ENCODE results near the gene PRRG3.

The PRRG3 gene

GRCh38 chrX:151708821-151709220, 13.6 kb downstream of the PRRG3 start:
- no peak for DNase-seq (ENCODE audit: low read depth in 3 of 3)

- no peak for DNase-seq (ENCODE audit: low read depth in 3 of 3)
Observed at GRCh38 chrX:151710457-151710856, 15.2 kb downstream of the PRRG3 start.

- DNase-seq (ENCODE audit: low read depth in 3 of 3) = no peak
Observed at GRCh38 chrX:151711154-151711553, 15.9 kb downstream of the PRRG3 start.

DNA sequence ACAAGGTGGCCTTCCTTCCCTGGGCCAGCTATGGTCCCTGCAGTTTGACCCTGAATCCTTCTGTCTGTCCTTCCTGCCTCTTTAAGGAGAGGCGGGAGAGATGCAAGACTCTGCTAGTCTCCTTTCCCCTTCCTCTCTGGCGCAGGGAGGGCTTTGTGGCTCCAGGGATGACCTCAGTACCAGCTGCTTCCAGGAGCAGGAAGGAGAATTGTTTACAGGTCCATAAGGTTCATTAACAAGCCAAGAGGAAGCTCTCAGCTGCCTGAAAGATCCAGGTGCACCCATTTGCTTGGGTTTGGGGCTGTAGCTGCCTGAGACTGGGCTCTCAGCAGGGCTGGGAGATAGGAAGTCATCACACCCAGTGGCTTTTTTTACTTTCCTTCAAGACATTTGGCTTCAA, 16.5 kb downstream of the PRRG3 start:
- DNase-seq (ENCODE audit: low read depth in 3 of 3) = no peak

DNA sequence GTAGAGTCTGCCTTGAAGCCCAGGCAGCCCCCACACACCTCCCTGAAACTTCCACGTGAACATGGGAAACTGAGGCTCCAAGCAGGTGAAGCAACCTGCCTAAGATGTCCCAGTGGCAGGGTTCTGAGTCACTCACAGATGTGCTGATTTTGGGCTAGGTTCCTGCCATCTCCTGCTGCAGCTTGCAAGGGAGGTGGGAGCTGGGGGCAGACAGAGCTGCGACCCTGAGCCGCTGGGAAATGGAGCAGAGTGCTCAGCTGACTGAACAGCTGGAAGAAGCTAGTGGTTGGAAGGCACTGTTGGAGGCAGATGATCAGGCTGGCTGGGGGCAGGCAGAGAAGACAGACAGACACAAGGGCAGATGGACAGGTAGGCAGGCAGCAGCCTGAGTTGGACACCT, 17.0 kb downstream of the PRRG3 start:
- DNase-seq (ENCODE audit: low read depth in 3 of 3) = no peak

- DNase-seq (ENCODE audit: low read depth in 3 of 3) = peak in 1 of 3 donors; percentile 18
Observed at GRCh38 chrX:151713849-151714248, 18.6 kb downstream of the PRRG3 start.

DNA sequence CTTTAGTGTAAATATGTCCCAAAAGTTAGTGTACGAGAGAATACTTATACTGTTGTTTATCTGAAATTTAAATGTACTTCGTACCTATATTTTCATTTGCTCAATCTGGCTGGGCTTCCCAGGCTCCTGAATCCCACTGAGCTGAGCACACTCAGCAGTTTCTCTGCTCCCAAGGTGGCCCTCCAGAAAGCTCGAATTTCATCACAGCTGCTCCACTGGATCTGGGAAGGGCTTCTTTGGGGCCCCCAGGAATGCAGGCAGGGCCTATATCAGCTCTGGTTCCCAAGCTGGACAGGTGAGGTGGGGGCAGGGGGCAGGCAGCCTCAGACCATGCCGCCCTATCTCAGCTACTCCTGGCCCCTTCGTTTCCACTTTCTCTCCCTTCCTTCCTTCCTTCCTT, 19.1 kb downstream of the PRRG3 start:
- no peak for DNase-seq (ENCODE audit: low read depth in 3 of 3)

DNA sequence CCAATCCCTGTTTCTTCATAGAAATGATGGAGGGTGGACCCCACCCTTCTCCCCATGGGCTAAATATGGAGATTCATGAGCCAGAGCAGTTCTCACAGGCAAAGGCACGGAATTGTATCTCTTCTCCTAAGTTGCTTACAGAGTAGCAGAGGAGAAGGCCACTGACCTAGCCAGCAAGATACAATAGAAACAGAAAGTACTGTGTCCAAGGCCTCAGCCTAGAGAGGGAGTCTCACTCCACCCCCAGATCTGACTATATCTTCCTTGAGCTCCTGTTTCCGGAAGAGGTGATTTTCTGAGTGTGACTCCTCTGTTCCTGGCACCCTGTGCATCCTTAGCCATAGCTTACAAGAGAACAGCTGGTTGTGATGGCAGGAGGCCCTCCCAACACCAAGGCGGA, 20.5 kb downstream of the PRRG3 start, which contains the start of gene FATE1:
Gene FATE1, plus strand, starts transcription at position 284 of the 400 bp plus-strand sequence. Its CDS starts 85 bp downstream, at position 369.
- no peak for DNase-seq (ENCODE audit: low read depth in 3 of 3)

GRCh38 chrX:151722241-151722846, 27.1 kb downstream of the PRRG3 start:
- DNase-seq (ENCODE audit: low read depth in 3 of 3) = no peak

- DNase-seq (ENCODE audit: low read depth in 3 of 3) = no peak
Observed at GRCh38 chrX:151723156-151723760, 28.0 kb downstream of the PRRG3 start.

DNA sequence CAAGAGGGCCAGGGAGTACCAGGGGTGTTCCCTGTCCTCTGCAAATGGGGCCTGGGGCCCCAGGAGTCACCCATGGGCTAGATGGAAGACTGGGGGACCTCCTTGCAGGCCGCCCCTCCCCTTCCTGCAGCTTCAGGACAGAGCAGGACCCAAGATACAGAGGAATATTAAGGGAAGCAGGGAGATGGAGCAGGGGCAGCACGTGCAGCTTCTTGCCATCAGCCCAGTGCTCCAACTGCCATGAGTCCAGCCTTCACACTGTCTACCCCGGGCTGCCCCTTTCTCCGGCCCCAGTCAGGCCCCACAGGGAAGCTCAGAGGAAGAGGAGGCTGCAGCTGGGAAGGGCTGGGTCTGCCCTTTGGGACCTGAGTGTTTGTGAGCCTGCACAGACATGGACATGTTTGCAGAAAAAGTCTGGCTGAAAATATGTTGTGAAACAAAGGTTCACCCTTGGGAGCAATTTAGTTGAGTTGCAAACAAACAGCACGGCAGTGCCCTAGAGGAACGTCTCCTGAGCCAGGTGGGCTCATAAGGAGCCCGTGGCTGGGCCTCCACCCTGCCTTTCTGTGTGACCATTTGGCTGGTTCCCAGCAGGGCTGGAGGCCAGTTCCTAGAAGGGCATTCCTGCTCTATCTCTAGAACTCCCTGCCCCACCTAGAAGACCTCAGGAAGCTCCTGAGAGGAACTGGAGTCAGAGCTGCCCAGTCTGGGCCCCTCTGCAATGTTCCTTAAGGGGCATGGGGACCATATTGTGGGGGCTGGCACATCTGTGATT, 29.5 kb downstream of the PRRG3 start:
- no peak for DNase-seq (ENCODE audit: low read depth in 3 of 3)

- no peak for DNase-seq (ENCODE audit: low read depth in 3 of 3)
Observed at GRCh38 chrX:151725338-151725614, 30.0 kb downstream of the PRRG3 start.

DNA sequence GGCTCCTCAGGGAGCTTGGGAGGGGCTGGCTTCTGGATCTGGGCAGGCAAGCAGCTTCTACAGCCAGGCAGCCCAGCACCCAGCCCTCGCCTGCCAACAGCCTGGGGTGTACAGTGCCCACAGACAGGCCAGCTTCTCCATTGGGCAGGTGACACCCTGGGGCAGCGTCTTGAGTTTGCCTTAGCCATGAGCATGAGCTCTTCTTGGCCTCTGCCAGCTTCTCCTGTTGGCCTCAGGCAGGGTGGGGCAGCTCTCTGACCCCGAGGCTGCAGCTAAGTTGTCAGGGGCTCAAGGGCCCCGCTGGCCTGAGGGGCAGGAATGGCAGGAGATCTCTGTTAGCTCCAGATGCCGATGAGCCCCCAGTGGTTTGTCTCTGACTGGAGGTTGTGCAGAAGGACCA, 31.5 kb downstream of the PRRG3 start:
- no peak for DNase-seq (ENCODE audit: low read depth in 3 of 3)

DNA sequence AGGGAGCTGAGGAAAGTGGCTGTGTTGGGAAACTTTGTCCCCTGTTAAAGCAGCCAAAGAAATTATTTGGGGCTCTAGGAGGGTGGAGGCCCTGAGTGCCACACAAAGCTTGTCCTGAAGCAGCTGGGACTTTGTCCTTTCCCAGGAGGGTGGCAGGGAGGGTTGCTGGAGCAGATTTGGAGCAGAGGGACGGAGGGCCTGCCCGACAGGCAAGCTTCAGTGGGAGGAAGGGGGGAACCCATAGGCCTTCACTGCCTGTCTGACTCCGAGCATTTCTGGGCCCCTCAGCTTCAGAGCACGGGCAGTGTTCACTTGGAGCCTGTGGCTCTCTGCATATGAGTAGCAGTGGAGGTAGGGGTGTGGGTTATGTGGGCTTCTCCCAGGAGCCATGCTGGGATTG, 32.1 kb downstream of the PRRG3 start:
- DNase-seq (ENCODE audit: low read depth in 3 of 3) = no peak

DNA sequence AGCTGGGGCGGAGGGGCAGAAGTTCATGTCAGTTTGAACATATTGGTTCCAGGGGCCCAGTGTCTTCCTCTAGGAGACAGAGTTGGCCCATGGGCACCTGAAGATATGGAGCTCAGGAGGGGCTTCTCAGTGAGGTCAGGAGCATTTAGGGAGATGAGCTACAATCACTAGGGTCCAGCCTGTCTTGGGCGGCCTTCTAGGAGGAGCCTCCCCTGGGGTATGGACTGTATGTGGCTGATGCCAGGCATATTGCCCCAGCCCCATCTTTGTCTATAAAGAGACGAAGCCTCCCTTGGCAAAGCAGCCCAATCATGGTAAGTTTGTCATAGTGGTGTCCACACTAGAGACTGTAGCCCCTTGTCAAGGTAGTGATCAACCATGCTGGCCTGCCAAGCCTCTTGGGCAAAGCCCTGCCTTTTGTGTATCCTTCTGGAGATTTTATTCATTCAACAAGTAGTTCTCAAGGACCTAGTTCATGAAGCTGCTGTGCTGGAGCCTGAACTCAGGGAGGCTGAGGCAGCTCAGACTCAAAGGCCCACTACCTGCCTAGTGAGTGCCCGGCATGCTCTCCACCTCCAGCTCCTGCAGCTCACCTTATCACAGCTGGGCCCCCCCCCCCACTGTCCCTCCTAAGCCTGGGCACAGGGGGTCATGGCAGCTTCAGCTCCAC, 33.9 kb downstream of the PRRG3 start:
- no peak for DNase-seq (ENCODE audit: low read depth in 3 of 3)

- DNase-seq (ENCODE audit: low read depth in 3 of 3) = no peak
Observed at GRCh38 chrX:151734446-151734845, 39.2 kb downstream of the PRRG3 start, which contains the start of gene CNGA2. TSS of gene CNGA2 (plus strand) at chrX:151734746. CDS start at chrX:151738484, 3,738 bp downstream.

GRCh38 chrX:151735219-151735618, 40.0 kb downstream of the PRRG3 start:
- DNase-seq (ENCODE audit: low read depth in 3 of 3) = no peak

- DNase-seq (ENCODE audit: low read depth in 3 of 3) = no peak
Observed at GRCh38 chrX:151736685-151737084, 41.4 kb downstream of the PRRG3 start.

- no peak for DNase-seq (ENCODE audit: low read depth in 3 of 3)
Observed at GRCh38 chrX:151737494-151737893, 42.2 kb downstream of the PRRG3 start.

DNA sequence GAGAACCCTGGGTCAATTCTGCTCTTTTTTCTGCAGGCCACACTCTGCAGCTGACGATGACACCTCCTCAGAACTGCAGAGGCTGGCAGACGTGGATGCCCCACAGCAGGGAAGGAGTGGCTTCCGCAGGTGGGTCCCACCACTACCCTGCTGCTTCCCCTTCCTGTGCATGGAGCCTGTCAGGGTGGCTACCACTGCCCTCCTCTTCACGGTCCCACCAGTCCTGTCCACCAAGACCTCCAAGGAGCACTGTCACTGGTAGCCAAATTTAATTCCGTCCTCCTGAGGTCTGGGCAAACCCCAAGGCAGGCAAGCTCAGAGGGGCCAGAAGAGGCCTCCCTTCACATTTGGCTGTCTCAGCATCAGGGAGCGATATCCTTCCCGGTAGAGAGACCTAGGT, 43.5 kb downstream of the PRRG3 start:
- no peak for DNase-seq (ENCODE audit: low read depth in 3 of 3)

DNA sequence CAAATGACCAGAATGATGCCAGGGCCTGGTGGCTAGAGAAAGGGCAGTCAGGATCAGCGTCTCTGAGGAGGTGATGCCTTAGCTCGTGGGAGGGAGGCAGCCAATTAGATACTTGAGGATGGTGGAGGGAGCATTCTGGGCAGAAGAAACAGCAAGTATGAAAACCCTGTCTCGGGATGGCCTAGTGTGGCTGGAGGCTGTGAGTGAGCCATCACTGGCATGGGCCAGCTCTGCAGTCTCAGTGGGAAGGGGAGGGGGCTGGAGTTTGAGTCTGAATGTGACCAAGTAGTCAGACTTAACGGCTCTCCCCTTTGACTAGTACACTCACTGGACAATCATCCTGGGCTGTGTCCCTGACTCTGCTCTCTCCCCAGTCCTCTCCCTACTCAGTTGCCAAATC, 46.3 kb downstream of the PRRG3 start:
- DNase-seq (ENCODE audit: low read depth in 3 of 3) = no peak

DNA sequence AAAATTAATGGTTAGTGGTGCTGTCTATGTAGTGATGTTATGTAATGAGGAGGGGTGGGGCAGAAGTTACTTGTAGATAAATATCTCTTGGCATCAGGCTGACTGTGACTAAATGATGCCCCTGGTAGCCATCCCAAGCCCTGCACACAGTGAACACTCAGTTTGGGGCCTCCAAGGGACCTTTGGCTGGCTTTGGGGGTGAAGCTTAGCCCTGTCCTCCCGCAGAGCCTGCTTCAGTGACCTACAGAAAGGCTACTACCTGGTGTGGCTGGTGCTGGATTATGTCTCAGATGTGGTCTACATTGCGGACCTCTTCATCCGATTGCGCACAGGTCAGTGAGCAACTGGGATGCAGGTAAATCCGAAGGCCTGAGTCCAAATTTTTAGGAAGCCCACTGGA, 47.1 kb downstream of the PRRG3 start:
- DNase-seq (ENCODE audit: low read depth in 3 of 3) = no peak
